Coronary artery (tissue), 2 donors: ENCODE results near the gene GTF3C6.

ENCODE experiments used
- DNase-seq: peaks from one replicate; pipeline ENCODE4 v3.0.0-alpha.2; 2017; ENCODE audit warnings: low spot score
- H3K27ac ChIP-seq, 2 donors: fragments of 200-600 bp; sonication (generic); one replicate each; pipeline ENCODE4 v1.5.1; 2016 to 2019
- H3K4me3 ChIP-seq: fragments of 200-600 bp; sonication (generic); 2 replicates; pipeline ENCODE4 v1.5.1; 2016; ENCODE audit warnings: mild to moderate bottlenecking, moderate library complexity
- TF ChIP-seq, protein P1 (sequence below): fragments of 200-600 bp; sonication (generic); IDR thresholded peaks from one replicate; pipeline ENCODE4 v1.5.1; 2019; ENCODE audit warnings: antibody characterized with exemption

The GTF3C6 gene

DNA sequence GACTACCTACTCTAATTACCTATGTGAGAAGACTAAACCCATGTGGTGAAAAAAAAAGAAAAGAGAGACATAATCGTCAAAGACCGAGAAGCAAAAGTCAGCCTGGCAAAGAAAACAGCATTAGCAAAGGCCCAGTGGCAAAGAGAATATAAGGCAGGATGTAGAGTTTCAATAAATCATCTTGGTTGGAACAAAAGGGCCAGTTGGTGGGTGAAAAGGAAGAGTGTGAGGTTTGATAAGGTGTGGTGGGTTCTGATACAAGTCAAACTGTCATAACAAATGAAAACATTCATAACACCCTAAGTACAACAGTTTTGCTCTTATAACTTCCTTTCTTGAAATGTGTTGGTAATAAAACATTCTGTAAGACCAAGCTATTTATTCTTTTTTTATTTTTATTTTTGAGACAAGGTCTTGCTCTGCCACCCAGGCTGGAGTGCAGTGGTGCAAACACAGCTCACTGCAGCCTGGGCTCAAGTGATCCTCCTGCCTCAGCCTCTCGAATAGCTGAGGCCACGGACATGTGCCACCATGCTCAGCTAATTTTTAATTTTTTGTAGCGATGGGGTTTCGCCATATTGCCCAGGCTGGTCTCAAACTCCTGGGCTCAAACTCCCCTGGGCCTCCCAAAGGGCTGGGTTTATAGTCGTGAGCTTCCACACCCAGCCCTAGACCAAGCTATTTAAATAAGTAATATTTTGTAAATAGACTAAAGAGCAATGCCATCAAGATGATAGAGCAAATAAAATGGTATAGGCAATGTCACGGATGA, 18.9 kb upstream of the GTF3C6 start:
- TF ChIP-seq, protein P1, sequence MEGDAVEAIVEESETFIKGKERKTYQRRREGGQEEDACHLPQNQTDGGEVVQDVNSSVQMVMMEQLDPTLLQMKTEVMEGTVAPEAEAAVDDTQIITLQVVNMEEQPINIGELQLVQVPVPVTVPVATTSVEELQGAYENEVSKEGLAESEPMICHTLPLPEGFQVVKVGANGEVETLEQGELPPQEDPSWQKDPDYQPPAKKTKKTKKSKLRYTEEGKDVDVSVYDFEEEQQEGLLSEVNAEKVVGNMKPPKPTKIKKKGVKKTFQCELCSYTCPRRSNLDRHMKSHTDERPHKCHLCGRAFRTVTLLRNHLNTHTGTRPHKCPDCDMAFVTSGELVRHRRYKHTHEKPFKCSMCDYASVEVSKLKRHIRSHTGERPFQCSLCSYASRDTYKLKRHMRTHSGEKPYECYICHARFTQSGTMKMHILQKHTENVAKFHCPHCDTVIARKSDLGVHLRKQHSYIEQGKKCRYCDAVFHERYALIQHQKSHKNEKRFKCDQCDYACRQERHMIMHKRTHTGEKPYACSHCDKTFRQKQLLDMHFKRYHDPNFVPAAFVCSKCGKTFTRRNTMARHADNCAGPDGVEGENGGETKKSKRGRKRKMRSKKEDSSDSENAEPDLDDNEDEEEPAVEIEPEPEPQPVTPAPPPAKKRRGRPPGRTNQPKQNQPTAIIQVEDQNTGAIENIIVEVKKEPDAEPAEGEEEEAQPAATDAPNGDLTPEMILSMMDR: no peak
- Histone ChIP-seq H3K4me3 (no peak overlapping the region), H3K27ac (no peak overlapping the region)
- DNase-seq: no peak

DNA sequence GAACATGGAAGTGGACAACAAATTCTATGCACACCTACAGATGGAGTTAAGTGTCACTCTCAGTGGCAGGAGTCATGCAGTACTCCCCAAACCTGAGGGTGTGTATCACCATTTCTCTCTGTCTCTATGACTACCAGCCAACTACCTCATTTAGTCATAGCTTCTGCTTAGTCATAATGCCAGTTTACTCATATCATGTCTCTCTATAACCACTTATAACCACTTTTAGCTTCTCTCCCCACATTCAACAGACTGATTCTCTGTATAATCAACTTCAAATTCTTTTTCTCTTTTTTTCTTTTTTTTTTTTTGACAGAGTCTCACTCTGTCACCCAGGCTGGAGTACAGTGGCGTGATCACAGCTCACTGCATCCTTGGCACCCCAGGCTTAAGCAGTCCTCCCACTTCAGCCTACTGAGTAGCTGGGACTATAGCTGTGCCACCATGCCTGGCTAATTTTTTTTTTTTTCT, 13.8 kb upstream of the GTF3C6 start:
- no peak for DNase-seq

DNA sequence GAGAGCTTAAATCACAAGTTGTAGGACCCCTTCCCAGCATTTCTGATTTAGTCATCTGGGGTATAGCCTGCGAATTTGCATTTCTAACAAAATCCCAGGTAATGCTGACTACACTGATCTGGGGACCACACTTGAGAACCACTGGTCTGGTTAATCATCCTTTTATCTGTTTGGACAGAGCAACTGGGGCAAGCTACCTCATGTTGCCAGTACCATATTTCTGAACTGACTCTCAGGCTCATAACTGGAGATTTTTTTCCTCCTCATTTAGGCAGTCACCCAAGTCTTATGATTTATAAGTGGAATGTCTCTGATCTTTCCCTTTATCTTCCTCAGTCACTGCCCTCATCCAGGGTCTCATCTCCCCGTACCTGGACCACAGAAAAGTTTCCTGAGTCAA, 12.0 kb upstream of the GTF3C6 start:
- no peak overlapping the region for H3K4me3 ChIP-seq

More for the DNA sequence above, 13.8 kb upstream of the GTF3C6 start:
- Histone ChIP-seq H3K4me3 (no peak overlapping the region), H3K27ac (no peak overlapping the region)
- TF ChIP-seq, protein P1: no peak

DNA sequence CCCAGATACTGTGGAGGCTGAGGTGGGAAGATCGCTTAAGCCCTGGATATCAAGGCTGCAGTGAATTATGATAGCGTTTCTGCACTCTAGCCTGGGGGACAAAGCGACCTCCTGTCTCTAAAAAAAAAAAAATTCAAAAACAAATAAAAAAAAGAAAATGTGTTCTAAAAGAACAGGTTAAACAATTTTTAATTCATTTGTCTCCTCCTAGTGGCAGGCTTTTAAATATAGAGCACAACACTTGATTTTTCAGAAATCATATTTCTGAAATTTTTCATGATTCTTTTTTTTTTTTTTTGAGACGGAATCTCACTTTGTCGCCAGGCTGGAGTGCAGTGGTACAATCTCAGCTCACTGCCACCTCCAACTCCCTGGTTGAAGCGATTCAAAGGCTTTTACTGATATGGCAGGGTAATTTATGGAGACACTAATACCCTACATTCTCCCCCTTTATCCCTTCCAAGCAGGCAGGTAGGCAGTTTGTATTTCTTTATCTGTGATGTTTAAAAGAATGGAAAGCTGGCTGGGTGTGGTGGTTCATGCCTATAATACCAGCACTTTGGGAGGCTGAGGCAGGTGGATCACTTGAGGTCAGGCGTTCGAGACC, 8.7 kb upstream of the GTF3C6 start:
- Histone ChIP-seq H3K4me3 (no peak overlapping the region), H3K27ac (no peak overlapping the region)
- no peak for DNase-seq
- TF ChIP-seq, protein P1: peak; percentile 26

More for the DNA sequence above, 12.0 kb upstream of the GTF3C6 start:
- no peak for DNase-seq
- H3K27ac ChIP-seq: no peak overlapping the region
- TF ChIP-seq, protein P1: no peak

DNA sequence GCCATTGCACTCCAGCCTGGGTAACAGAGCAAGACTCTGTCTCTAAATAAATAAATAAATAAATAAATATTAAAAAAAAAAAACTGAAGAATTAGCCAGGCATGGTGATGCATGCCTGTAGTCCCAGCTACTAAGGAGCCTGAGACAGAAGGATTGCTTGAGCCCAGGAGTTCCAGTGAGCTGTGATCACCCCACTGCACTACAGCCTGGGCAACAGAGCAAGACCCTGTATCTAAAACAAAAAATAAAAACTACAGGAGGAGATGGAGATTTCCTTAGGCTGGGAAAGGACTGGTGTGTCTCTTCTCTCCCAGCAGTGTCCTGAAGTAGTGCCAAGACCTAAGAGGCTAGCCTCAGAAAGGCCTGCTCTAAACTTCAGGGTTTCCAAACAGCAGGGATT, 8.1 kb upstream of the GTF3C6 start:
- no peak overlapping the region for H3K27ac ChIP-seq
- DNase-seq: no peak
- H3K4me3 ChIP-seq: no peak overlapping the region
- TF ChIP-seq, protein P1: no peak

DNA sequence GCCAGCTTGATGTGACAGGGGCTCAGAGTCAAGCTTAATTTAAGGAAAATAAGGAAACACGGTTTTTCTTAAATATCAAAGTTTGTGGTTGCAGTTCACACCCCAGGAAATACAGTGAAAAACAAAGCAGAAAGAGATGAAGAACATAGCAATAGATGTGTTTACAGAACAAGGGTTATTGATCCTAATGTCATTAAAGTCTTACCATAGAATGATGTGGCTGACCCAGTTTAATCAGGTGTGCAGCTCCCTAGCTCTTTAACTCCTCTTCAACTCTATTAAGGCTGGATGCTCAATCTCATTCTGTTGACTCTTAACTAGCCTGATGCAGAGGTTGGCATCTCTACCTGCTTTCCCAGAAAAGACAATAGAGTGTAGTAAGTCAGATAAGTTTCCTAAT, 7.5 kb upstream of the GTF3C6 start:
- no peak overlapping the region for H3K4me3 ChIP-seq
- no peak for DNase-seq
- TF ChIP-seq, protein P1: no peak
- H3K27ac ChIP-seq: no peak overlapping the region
